Activated T-cell treated with anti-CD3 and anti-CD28 coated beads, Interleukin-2, amount 50 U/mL, for 4 hours (primary cell): Measurements from ENCODE around the gene CAMK1D. TPM values are rescaled to one million over a fixed set of nuclear protein-coding genes. Genes with fewer than 3 reads are reported as not detected.
"Not testable (repeated sequence)": the region's sequence is repeated elsewhere in the genome, so short reads cannot be mapped to it uniquely, and the experiment has no call there.

Experiments
- ATAC-seq, 2 donors: fragments of 200-7000 bp; cut with Tn5 transposase; one replicate each; pipeline ENCODE4 v1.10.0; 2021
- DNase-seq: peaks from one replicate; pipeline ENCODE4 v3.0.0-alpha.2; 2020
- H3K27me3 Mint-ChIP-seq: one replicate; pipeline ENCODE4 v1.8.0; 2021; ENCODE audit warnings: low read depth, mixed read lengths
- H3K36me3 Mint-ChIP-seq: one replicate; pipeline ENCODE4 v1.8.0; 2022; ENCODE audit warnings: mixed read lengths; ENCODE audit not compliant: insufficient read depth
- H3K4me1 Mint-ChIP-seq: one replicate; pipeline ENCODE4 v1.8.0; 2021; ENCODE audit warnings: low read depth, mixed read lengths
- H3K4me3 Mint-ChIP-seq: one replicate; pipeline ENCODE4 v1.8.0; 2021; ENCODE audit warnings: mild to moderate bottlenecking, moderate library complexity, mixed read lengths
- H3K9me3 Mint-ChIP-seq: one replicate; pipeline ENCODE4 v1.8.0; 2021; ENCODE audit warnings: mixed read lengths
- total RNA-seq, 3 donors: library from RNA; stranded (reverse); gene quantifications; one replicate each; pipeline ENCODE4 v1.2.1, GENCODE V29; 2021

CAMK1D gene
- total RNA-seq, 3 donors from 2014 or later: 6.3 to 7.8 (median 6.7) TPM

DNA sequence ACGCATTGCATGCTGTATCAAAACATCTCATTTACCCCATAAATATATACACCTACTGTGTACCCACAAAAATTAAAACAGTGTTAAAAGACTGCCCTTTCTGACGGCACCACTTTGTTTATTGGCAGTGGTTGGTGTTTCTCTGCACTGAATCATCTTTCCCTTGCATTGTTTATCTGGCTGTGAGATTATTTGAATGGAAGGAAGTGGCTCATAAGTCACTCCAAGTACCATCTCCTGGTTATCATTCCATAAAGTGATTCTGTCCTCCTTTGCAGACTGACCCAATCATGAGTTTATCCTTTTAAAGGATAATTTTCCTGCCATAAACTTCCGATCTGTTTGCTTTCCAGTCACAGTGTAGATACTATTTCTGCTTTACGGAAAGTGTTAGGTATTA is 183.8 kb downstream of the CAMK1D start:
- H3K36me3 Mint-ChIP-seq: peaks cover 4% of the 10 kb centered on the region
- ATAC-seq (no peak), DNase-seq (no peak)
- no peak overlapping the region for H3K4me3 Mint-ChIP-seq
- H3K27me3 Mint-ChIP-seq: no peaks in the 10 kb centered on the region
- peaks cover 3% of the 10 kb centered on the region for H3K9me3 Mint-ChIP-seq
- H3K4me1 Mint-ChIP-seq: peaks cover 7% of the 10 kb centered on the region

DNA sequence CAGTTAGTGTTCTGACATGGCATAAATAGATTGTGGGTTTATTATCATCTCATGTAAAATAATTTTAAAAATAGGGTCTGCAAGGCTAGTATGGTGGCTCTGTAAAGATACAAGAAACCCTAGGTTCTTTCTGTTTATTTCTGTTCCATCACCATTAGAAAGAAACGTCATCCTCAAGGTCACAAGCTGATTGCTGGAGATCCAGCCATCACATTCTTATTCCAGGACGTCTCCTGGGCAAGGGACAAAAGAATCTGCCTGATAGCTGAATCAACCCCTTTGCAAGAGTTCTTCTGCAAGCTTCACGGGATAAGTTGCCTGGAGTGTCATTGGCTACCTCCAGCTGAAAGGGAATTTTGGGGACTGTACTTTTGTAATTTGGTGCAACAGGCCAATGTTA is 184.4 kb downstream of the CAMK1D start:
- no peak overlapping the region for H3K4me3 Mint-ChIP-seq
- peaks cover 7% of the 10 kb centered on the region for H3K36me3 Mint-ChIP-seq
- H3K9me3 Mint-ChIP-seq: peaks cover 3% of the 10 kb centered on the region
- peaks cover 10% of the 10 kb centered on the region for H3K4me1 Mint-ChIP-seq
- ATAC-seq: no peak
- DNase-seq: no peak
- H3K27me3 Mint-ChIP-seq: no peaks in the 10 kb centered on the region

DNA sequence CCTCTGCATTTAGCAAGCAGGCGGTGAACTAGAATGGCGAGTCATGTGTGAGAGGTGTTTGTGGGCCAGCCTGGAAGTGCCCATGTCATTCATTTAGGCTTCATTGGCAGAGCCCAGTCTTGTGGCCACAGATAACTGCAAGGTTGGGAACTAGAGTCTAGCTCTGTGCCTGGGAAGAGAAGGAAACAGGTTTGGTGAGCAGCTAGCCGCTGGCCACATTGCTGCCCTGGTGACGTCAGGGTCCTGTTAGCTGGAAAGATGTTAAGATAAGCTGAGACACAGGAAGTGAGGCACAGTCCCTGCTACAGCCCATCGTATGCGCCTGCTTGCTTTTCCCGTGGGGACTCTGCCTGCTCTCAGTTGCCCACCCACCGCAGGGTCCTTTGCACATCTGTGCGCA is 185.5 kb downstream of the CAMK1D start:
- DNase-seq (no peak), ATAC-seq (no peak)
- Mint-ChIP-seq H3K36me3 (peaks cover 9% of the 10 kb centered on the region), H3K9me3 (peaks cover 3% of the 10 kb centered on the region), H3K4me1 (peaks cover 14% of the 10 kb centered on the region), H3K27me3 (no peaks in the 10 kb centered on the region), H3K4me3 (no peak overlapping the region)

DNA sequence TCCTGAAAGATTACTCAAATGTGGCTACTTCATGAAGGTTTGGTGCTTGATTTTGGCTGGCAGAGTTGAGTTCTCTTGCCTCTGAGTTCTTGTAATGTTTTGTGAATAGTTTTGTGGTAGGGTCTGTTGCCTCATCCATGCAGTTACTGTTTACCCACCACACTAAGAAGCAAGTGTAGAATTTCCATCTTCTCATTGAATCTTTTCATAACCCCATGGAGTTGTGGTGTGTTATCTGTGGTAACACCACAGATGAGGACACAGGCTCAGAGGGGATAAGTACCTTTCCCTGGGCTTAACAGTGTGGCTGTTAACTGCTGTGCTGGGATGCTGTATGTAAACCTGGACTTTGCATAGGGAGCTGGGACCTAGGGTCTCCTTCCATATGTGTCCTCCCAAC is 186.3 kb downstream of the CAMK1D start:
- ATAC-seq: no peak
- no peaks in the 10 kb centered on the region for H3K27me3 Mint-ChIP-seq
- no peak overlapping the region for H3K4me3 Mint-ChIP-seq

DNA sequence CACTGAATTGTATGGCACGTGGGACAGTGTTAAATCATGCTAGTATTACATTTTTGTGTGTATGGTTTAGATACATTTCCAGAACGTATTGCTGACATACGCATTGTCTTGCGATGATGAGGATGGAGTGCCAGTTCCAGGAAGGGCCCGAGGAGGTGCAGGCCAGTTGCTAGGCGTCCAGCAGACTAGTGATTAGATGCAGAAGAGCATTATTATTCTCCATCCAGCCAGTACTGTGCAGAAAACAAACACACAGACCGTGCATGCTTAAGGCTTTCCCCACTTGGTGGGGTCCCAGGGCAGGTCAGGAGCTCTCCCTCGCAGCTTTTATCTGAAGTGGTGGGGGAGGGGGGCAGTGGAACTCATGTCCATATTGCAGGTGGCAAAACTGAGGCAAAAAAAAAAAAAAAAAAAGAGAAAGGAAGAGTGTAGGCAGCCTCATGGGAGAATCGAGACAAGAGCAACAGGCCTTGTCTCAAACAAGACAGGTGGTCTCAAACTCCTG is 189.2 kb downstream of the CAMK1D start:
- Mint-ChIP-seq H3K27me3 (no peaks in the 10 kb centered on the region), H3K4me1 (peaks cover 29% of the 10 kb centered on the region), H3K4me3 (no peak overlapping the region), H3K9me3 (peaks cover under 1% of the 10 kb centered on the region), H3K36me3 (peaks cover 6% of the 10 kb centered on the region)
- ATAC-seq: no peak
- DNase-seq: no peak

More for the DNA sequence above, 186.3 kb downstream of the CAMK1D start:
- H3K9me3 Mint-ChIP-seq: peaks cover 3% of the 10 kb centered on the region
- H3K4me1 Mint-ChIP-seq: peaks cover 20% of the 10 kb centered on the region
- DNase-seq: no peak
- peaks cover 9% of the 10 kb centered on the region for H3K36me3 Mint-ChIP-seq

DNA sequence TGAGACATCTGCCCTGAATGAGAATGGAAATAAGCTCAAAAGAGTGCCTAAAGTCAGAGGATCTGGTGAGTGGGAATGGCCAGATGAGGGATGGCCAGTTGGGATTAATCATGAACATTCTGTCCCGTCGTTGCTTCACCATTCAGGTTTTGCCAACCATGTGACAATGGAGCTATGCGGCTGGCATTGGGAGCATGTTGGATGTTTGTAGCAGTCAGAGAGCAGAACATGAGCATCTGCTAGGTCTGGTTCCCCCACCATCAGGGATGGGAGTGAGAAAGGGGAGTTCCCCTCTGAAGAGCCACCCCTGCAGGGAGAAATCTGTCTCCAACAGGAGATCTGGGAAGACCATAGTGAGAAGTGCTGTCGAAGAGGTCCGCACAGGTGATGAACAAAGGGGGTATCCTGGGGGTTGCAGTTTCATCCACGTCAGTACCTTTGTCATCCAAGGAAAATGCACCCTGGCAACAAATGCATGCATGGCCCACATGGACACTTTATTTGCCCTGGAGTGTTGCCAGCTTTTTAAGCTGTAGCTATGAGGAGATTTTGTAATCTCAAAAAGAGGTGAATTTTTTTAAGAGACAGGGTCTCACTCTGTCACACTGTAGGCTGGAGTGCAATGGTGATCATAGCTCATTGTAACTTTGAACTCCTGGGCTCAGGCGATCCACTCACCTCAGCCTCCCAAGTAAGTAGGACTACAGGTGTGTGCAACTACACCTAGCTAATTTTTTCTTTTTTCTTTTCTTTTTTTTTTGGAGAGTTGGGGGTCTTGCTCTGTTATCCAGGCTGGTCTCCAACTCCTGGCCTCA is 190.2 kb downstream of the CAMK1D start:
- peaks cover 6% of the 10 kb centered on the region for H3K36me3 Mint-ChIP-seq
- DNase-seq (no peak), ATAC-seq (no peak)
- no peaks in the 10 kb centered on the region for H3K9me3 Mint-ChIP-seq
- no peak overlapping the region for H3K4me3 Mint-ChIP-seq
- no peaks in the 10 kb centered on the region for H3K27me3 Mint-ChIP-seq
- H3K4me1 Mint-ChIP-seq: peaks cover 31% of the 10 kb centered on the region

DNA sequence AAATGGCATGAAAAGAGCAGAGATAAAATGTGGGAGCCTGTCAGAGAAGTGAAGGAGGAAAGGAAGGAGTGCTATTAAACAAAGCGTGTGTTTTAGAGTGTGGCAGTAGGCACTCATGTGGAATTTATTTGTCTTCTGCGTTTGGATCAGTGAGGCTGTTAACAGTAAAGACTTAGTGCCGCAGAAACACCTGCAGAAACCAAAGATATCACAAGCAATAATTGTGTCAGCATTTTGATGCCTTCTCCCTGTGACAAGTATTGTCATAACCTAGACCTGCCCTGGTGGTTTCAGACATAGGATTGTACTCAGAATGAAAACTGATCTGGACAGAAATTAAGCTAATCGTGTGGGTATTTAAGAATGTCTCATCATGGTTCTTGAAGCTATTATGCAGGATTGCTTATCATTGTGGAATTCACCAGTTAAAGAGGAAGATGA is 191.0 kb downstream of the CAMK1D start:
- peaks cover 6% of the 10 kb centered on the region for H3K36me3 Mint-ChIP-seq
- ATAC-seq: no peak
- H3K4me1 Mint-ChIP-seq: peaks cover 33% of the 10 kb centered on the region
- DNase-seq: no peak
- H3K27me3 Mint-ChIP-seq: no peaks in the 10 kb centered on the region
- no peaks in the 10 kb centered on the region for H3K9me3 Mint-ChIP-seq
- H3K4me3 Mint-ChIP-seq: no peak overlapping the region

DNA sequence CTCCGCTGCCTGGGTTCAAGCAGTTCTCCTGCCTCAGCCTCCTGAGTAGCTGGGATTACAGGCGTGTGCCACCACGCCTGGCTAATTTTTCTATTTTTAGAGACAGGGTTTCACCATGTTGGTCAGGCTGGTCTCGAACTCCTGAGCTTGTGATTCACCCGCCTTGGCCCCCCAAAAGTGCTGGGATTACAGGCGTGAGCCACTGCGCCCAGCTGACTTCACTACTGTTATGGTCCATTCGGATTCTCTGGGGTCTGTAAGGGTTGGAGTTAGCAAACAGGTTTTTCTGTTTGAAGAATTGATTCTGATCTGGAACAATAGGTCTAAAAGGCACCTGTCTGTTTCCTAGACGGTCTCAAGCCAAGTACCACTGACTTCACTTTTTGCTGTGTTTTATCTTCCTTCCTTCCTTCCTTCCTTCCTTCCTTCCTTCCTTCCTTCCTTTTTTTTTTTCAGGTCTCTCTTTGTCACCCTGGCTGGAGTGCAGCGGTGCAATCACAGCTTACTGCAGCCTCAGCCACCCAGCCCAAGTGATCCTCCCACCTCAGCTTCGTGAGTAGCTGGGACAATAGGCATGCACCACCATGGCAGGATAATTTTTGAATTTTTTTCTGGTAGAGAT is 192.2 kb downstream of the CAMK1D start:
- H3K9me3 Mint-ChIP-seq: peaks cover 7% of the 10 kb centered on the region
- no peak overlapping the region for H3K4me3 Mint-ChIP-seq
- H3K36me3 Mint-ChIP-seq: peaks cover 12% of the 10 kb centered on the region
- no peaks in the 10 kb centered on the region for H3K27me3 Mint-ChIP-seq
- ATAC-seq (no peak), DNase-seq (no peak)
- H3K4me1 Mint-ChIP-seq: peaks cover 38% of the 10 kb centered on the region

DNA sequence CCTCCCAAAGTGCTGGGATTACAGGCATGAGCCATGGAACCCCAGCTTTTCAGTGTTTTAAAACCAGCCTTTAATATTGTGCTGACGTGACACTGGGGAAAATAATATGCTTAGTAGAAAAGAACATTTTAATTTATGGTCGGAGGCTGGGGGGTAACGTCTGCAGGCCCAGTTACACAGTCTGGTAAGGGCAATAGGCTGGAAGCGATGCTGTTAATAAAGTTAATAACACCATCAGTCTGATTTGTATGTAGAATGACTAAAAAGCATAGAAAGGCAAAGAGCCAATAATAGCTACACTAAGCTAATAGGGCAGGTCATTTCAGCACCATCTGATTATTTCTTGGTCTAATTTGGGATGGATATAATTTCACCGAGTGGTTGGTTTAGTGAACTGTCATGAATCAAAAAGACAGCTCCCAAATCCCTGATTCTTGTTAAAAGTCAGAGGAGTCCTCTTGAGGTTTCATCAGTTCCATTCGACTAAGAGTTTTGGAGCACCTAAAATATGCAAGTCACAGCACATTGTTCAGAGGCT is 192.9 kb downstream of the CAMK1D start:
- Mint-ChIP-seq H3K27me3 (no peaks in the 10 kb centered on the region), H3K9me3 (peaks cover 7% of the 10 kb centered on the region), H3K4me3 (no peak overlapping the region), H3K36me3 (peaks cover 12% of the 10 kb centered on the region), H3K4me1 (peaks cover 42% of the 10 kb centered on the region)
- no peak for DNase-seq
- no peak for ATAC-seq

DNA sequence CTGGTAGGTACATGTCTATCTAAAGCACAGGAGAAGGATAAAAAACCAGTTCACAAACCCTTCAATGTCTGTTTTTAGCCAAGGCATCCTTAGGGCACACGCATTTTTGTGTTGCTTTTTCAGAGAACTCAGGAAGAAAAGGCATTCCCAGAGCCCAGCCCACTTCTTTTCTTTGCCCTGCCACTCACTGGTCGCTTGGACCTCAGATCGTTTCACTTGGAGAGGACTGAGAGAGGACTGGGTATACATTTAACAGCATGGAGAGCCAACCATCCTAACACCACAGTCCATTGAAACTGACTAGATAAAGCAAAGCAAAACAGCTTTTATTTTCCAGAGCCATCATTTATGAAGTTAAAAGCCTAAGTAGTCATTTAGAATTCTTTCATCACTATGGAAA is 194.2 kb downstream of the CAMK1D start:
- H3K36me3 Mint-ChIP-seq: peaks cover 8% of the 10 kb centered on the region
- H3K4me1 Mint-ChIP-seq: peaks cover 49% of the 10 kb centered on the region
- H3K9me3 Mint-ChIP-seq: peaks cover 7% of the 10 kb centered on the region
- no peak for DNase-seq
- ATAC-seq: no peak
- H3K27me3 Mint-ChIP-seq: no peaks in the 10 kb centered on the region
- H3K4me3 Mint-ChIP-seq: no peak overlapping the region

DNA sequence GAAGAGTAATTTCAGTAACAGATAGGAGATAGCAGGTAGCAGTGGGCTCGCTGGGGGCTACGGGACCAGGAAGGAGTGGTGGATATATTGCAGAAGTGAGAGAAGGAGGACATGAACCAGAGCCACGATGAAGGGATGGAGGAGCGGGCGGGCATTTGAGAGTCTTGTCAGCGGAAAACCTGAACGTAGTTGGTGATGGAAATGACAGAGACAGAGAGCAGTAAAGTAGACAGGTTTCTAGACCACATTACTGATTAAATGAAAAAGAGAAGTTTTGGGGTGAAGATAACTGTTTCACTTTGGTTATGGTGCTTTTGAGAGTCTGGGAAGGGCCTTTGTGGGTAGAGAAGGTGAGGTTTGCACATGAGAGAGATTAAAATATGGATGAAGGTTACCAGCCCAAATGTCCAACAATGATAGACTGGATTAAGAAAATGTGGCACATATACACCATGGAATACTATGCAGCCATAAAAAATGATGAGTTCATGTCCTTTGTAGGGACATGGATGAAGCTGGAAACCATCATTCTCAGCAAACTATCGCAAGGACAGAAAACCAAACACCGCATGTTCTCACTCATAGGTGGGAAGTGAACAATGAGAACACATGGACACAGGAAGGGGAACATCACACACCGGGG is 196.9 kb downstream of the CAMK1D start:
- peaks cover 36% of the 10 kb centered on the region for H3K4me1 Mint-ChIP-seq
- not testable (repeated sequence) for DNase-seq, H3K36me3 Mint-ChIP-seq, H3K4me3 Mint-ChIP-seq, ATAC-seq, H3K27me3 Mint-ChIP-seq, H3K9me3 Mint-ChIP-seq

DNA sequence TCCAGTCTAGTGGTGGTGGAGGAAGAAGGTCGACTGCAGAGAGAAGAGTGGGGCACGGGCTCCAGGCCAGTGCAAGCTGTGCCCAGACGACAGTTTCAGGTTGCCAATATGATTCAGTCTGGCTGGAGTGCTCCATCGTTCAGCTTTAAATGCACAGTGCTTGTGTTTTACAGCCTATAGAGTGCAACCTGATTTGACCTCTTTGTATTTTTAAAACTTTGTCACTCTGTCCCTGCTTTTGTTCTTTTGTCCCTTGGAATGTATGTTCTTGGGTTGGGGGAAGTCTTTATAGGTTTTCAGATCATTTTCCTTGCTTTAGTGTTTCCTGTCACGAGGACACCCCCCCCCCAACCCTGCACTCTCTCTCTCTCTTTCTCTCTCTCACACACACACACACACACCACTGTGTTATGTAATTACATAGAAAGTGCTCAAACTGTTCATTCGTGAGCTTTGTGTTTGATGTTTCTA is 198.0 kb downstream of the CAMK1D start:
- H3K27me3 Mint-ChIP-seq: no peaks in the 10 kb centered on the region
- peaks cover 6% of the 10 kb centered on the region for H3K36me3 Mint-ChIP-seq
- peak in 1 of 2 donors; percentile 46 for ATAC-seq
- peaks cover 32% of the 10 kb centered on the region for H3K4me1 Mint-ChIP-seq
- no peak overlapping the region for H3K4me3 Mint-ChIP-seq
- no peak for DNase-seq
- peaks cover 7% of the 10 kb centered on the region for H3K9me3 Mint-ChIP-seq

DNA sequence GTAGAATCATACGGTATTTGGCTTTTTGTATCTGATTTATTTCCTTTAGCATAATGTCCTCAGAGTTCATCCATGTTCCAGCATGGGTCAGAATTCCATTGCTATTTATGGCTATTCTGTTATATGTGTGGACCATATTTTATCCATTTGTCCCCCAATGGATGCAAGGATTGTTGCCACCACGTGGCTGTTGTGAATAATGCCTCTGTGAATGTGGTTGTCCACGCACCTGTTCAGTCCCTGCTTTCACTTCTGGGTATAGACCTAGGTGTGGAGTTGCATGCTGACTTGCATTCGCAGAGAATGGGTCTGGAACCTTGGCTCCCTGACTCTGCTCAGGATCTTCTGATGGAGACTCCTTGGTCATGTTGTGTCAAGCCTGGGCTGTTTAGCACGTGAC is 199.9 kb downstream of the CAMK1D start:
- DNase-seq (no peak), ATAC-seq (no peak)
- peaks cover 6% of the 10 kb centered on the region for H3K36me3 Mint-ChIP-seq
- peaks cover 7% of the 10 kb centered on the region for H3K9me3 Mint-ChIP-seq
- no peak overlapping the region for H3K4me3 Mint-ChIP-seq
- H3K27me3 Mint-ChIP-seq: no peaks in the 10 kb centered on the region
- H3K4me1 Mint-ChIP-seq: peaks cover 32% of the 10 kb centered on the region

DNA sequence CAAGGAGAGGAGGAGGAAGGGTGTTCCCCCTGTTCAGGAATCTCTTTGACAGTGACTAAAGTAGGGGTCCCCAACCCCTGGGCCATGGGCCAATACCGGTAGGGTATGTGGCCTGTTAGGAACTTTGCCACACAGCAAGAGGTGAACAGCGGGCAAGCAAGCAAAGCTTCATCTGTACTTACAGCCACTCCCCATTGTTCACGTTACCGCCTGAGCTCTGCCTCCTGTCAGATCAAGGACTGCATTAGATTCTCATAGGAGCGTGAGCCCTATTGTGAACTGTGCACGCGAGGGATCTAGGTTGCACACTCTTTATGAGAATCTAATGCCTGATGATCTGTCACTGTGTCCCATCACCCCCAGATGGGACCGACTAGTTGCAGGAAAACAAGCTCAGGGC is 201.6 kb downstream of the CAMK1D start:
- peaks cover 5% of the 10 kb centered on the region for H3K9me3 Mint-ChIP-seq
- no peak overlapping the region for H3K4me3 Mint-ChIP-seq
- peaks cover 22% of the 10 kb centered on the region for H3K4me1 Mint-ChIP-seq
- no peak for ATAC-seq
- H3K36me3 Mint-ChIP-seq: peaks cover 11% of the 10 kb centered on the region
- no peak for DNase-seq
- H3K27me3 Mint-ChIP-seq: no peaks in the 10 kb centered on the region
